Astrocyte of the cerebellum (primary cell): ENCODE measurements around the gene KIF25.

ENCODE experiments used
- DNase-seq: peaks from one replicate; pipeline ENCODE4 v3.0.0-alpha.2; 2011; ENCODE audit warnings: low read depth
- H3K4me3 ChIP-seq: 2 replicates; pipeline ENCODE4 v1.5.1; 2011; ENCODE audit warnings: mild to moderate bottlenecking, low read depth, low read length, moderate library complexity
- CTCF ChIP-seq: IDR thresholded peaks from 2 replicates; pipeline ENCODE4 v1.5.1; 2012; ENCODE audit warnings: low read length, low read depth, moderate library complexity, mild to moderate bottlenecking; ENCODE audit errors: missing control alignments
- in situ Hi-C: cut with HindIII; loops from 2 replicates; pipeline ENCODE4 v1.10.0; 2017; ENCODE audit warnings: low sequenced_read_pairs

KIF25 gene

GRCh38 chr6:168039301-168039700 is 41.8 kb downstream of the KIF25 start:
- no peak overlapping the region for H3K4me3 ChIP-seq
- in situ Hi-C loops = no loop called here
- TF ChIP-seq CTCF = no peak
- DNase-seq = no peak

DNA sequence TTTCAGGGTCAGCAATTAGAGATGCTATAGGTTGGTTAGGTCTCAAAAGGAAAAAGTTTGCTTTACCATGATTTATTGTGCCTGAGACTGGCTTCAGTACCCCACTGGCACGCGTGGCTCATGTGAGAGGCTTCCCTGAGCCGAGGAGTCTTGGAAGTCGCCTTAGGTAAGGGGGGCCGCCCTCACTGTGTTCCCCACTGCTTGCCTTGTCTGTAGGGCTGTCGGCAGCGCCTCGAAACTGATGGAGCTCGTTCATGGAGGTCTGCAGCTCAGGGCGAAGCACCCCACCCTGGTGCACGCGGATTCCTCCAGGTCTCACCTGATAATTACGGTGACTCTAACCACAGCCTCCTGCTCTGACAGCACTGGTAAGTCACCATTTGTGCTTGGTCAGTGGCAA is 42.4 kb downstream of the KIF25 start:
- H3K4me3 ChIP-seq = no peak overlapping the region
- in situ Hi-C loops = no loop called here
- DNase-seq = no peak
- TF ChIP-seq CTCF = no peak

DNA sequence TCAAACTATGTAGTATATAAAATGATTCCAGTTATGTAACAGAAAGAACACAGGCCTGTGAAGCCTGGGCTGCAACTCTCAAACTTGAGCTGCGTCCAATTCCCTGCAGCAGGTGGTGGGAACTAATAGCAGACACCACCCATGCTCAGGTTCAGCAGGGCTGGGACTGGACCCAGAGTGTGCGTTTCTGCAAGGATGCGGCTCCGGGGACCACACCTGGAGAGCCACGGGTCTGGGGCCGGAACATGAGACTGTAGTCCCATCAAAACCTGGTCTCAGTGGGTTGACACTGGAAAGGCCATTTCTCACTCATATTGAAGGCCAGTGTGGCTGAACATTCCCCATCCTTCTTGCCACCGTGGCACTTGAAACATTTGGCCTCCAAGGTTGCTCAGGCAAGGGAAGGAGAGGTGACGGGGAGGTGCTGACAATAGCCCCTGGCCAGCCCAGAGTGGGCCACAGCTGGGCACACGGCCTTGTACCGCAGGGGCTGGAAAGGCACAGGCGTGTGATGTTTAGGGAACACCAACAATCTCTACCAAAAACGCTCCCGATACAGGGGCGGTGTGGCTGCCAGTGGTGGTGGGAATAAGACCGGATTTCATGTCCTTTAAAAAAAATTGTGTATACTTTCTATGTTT is 43.5 kb downstream of the KIF25 start:
- DNase-seq = no peak
- TF ChIP-seq CTCF = no peak
- in situ Hi-C loops = no loop called here
- H3K4me3 ChIP-seq = no peak overlapping the region

- in situ Hi-C loops = no loop called here
- TF ChIP-seq CTCF = no peak
- H3K4me3 ChIP-seq = no peak overlapping the region
- no peak for DNase-seq
These were observed 44.5 kb downstream of the KIF25 start for GRCh38 chr6:168041928-168042327.

DNA sequence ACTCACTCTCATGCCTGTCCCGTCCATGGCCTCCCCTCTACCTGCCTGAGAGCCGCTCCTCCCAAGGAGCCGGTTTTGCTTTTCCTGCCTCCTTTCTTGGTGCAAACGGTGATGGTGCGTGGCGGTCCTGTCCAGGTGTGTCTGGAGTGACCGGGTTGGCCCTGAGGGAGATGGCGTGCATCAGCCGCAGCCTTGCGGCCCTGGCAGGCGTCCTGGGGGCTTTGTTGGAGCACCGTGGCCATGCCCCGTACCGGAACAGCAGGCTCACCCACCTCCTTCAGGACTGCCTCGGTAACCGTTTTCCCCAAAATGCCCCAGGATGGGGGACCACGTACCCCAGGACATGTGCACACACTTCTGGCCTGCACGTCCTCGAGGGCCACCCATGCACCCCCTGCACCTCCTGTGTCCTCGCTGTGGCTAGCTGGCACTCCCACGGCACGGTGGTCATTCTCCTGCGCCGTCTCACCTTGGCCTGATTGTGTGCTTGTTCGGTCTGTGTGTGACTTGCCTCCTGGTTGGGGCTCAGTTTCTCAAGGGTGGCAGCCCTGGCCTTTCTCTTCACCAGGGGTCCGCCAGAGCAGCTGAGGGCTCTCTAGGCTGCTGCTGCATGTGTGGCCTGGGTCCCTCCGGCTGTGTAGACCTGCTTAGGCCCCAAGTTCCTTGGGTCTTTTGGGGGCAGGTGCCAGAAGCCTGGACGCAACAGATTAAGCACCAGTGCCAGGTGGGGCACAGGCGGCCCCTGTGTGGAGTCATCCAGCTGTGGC is 45.1 kb downstream of the KIF25 start:
- no peak overlapping the region for H3K4me3 ChIP-seq
- in situ Hi-C loops = no loop called here
- TF ChIP-seq CTCF = no peak
- no peak for DNase-seq

DNA sequence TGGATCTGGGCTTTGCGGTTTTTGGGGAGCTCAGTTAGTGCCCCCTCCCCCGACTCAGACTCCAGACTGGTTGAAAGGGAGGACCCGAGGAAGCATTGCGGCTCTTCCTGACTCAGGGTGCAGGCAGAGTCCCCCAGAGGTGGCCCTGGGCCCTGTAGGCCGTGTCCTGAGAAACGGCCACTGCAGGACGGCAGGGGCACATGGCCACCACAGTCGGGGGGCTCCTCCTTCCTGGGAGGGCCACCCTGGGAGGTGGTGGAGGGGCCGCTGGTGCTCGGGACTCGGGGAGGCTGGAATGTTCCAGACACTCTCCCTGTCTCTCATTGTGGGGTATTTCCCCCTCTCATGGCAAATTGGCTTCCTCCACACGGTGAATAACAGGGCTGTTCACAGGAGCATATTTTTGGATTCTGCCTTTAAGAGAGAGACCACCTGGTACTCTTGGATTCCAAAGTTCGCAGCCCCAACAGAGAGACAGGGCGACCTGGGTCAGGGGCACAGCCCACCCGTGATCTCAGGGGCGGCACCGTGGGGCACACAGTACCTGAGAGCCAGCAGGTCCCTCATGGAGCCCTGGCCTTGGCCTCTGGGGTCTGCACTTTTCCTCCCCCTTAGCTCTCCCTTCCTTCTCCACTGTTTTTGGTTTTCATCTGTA is 45.8 kb downstream of the KIF25 start:
- TF ChIP-seq CTCF = no peak
- no peak for DNase-seq
- no peak overlapping the region for H3K4me3 ChIP-seq
- in situ Hi-C loops = no loop called here
